HPDE6-E6E7 (cell line): ENCODE measurements around the gene SF1.

Source experiments
- DNase-seq: peaks from one replicate; pipeline ENCODE4 v3.0.0; 2011; ENCODE audit warnings: missing footprints; ENCODE audit errors: extremely low spot score

Gene SF1

GRCh38 chr11:64723117-64723906 is 55.0 kb downstream of the SF1 start, which contains the start of gene NRXN2:
Gene NRXN2 (minus strand): TSS chr11:64723197. CDS start chr11:64713699, 9,498 bp downstream.
- DNase-seq, result peak; percentile 97

- no peak for DNase-seq
Measured at GRCh38 chr11:64722141-64723065, 55.9 kb downstream of the SF1 start.

GRCh38 chr11:64721359-64721699 is 57.0 kb downstream of the SF1 start:
- DNase-seq, result no peak

- no peak for DNase-seq
Measured at GRCh38 chr11:64720640-64721358, 57.5 kb downstream of the SF1 start.

- DNase-seq, result no peak
Measured at GRCh38 chr11:64720167-64720566, 58.2 kb downstream of the SF1 start.

GRCh38 chr11:64719406-64719805 is 58.9 kb downstream of the SF1 start:
- DNase-seq, result no peak

GRCh38 chr11:64718780-64719124 is 59.6 kb downstream of the SF1 start:
- no peak for DNase-seq

GRCh38 chr11:64718084-64718779 is 60.1 kb downstream of the SF1 start:
- DNase-seq, result no peak

GRCh38 chr11:64717268-64717578 is 61.1 kb downstream of the SF1 start:
- no peak for DNase-seq

- no peak for DNase-seq
Measured at GRCh38 chr11:64716473-64717267, 61.7 kb downstream of the SF1 start.

GRCh38 chr11:64715756-64716472 is 62.4 kb downstream of the SF1 start:
- DNase-seq, result no peak

GRCh38 chr11:64715110-64715509 is 63.2 kb downstream of the SF1 start:
- DNase-seq, result no peak

GRCh38 chr11:64714666-64715065 is 63.7 kb downstream of the SF1 start:
- no peak for DNase-seq
